Neural cell (in vitro differentiated cells): Measurements from ENCODE around the gene MRPS18A. TPM values are rescaled to one million over a fixed set of nuclear protein-coding genes. Genes with fewer than 3 reads are reported as not detected.

ENCODE experiments used
- H2AFZ ChIP-seq: fragments of 200-600, 300-800 bp; sonication (generic), shearing (Covaris generic); 2 replicates; pipeline ENCODE4 v1.6.0; 2014; ENCODE audit warnings: low read depth, mild to moderate bottlenecking, antibody characterized with exemption, low read length, moderate library complexity
- H3F3A ChIP-seq: fragments of 200-600 bp; shearing (Covaris generic); 2 replicates; pipeline ENCODE4 v1.6.1; 2016; ENCODE audit warnings: mild to moderate bottlenecking, moderate library complexity, mixed read lengths, antibody characterized with exemption, low read length; ENCODE audit not compliant: insufficient read depth, poor library complexity, severe bottlenecking
- H3K27ac ChIP-seq: fragments of 200-600, 300-800 bp; sonication (generic), shearing (Covaris generic); 2 replicates; pipeline ENCODE4 v1.5.1; 2014; ENCODE audit warnings: mild to moderate bottlenecking, low read length, moderate library complexity
- H3K27me3 ChIP-seq: fragments of 300-800, 200-600 bp; sonication (generic), shearing (Covaris generic); 2 replicates; pipeline ENCODE4 v1.6.0; 2014; ENCODE audit warnings: mild to moderate bottlenecking, low read depth, low read length, moderate library complexity; ENCODE audit not compliant: insufficient read depth
- H3K36me3 ChIP-seq: fragments of 300-800, 200-600 bp; sonication (generic), shearing (Covaris generic); 2 replicates; pipeline ENCODE4 v1.5.1; 2014; ENCODE audit warnings: mild to moderate bottlenecking, antibody characterized with exemption, low read length, moderate library complexity; ENCODE audit not compliant: insufficient read depth
- H3K4me2 ChIP-seq: fragments of 300-800, 200-600 bp; sonication (generic), shearing (Covaris generic); 2 replicates; pipeline ENCODE4 v1.6.0; 2014; ENCODE audit warnings: mild to moderate bottlenecking, low read length
- H3K4me3 ChIP-seq: fragments of 300-800, 200-600 bp; sonication (generic), shearing (Covaris generic); 2 replicates; pipeline ENCODE4 v1.5.1; 2014; ENCODE audit warnings: mild to moderate bottlenecking, low read length, moderate library complexity
- H3K79me2 ChIP-seq: fragments of 200-600 bp; shearing (Covaris generic); replicated peaks from 2 replicates; pipeline ENCODE4 v1.6.0; 2014; ENCODE audit warnings: mild to moderate bottlenecking, low read length, moderate library complexity; ENCODE audit not compliant: insufficient read depth
- H3K9ac ChIP-seq: fragments of 300-800, 200-600 bp; sonication (generic), shearing (Covaris generic); 2 replicates; pipeline ENCODE4 v1.6.1; 2016; ENCODE audit warnings: mild to moderate bottlenecking, low read length, mixed read lengths
- H3K9me2 ChIP-seq: fragments of 200-600 bp; shearing (Covaris generic); 2 replicates; pipeline ENCODE4 v1.6.1; 2016; ENCODE audit warnings: mild to moderate bottlenecking, low read length, mixed read lengths; ENCODE audit not compliant: insufficient read depth
- H3K9me3 ChIP-seq: fragments of 200-600, 300-800 bp; sonication (generic), shearing (Covaris generic); 2 replicates; pipeline ENCODE4 v1.6.1; 2016; ENCODE audit warnings: mild to moderate bottlenecking, mixed run types, low read length, moderate library complexity, mixed read lengths
- H4K20me1 ChIP-seq: fragments of 200-600 bp; shearing (Covaris generic); 2 replicates; pipeline ENCODE4 v1.6.1; 2016; ENCODE audit warnings: mild to moderate bottlenecking, mixed run types; ENCODE audit not compliant: insufficient read depth
- EP300 ChIP-seq: fragments of 450-650 bp; conservative IDR thresholded peaks from 2 replicates; pipeline ENCODE4 v1.6.1; 2014; ENCODE audit warnings: antibody characterized with exemption, mild to moderate bottlenecking, moderate library complexity; ENCODE audit not compliant: poor library complexity, severe bottlenecking
- EZH2 ChIP-seq: fragments of 200-600, 300-800 bp; shearing (Covaris generic), sonication (generic); IDR thresholded peaks from 2 replicates; pipeline ENCODE4 v1.6.1; 2014; ENCODE audit warnings: antibody characterized with exemption, low read length, borderline replicate concordance, mild to moderate bottlenecking; ENCODE audit not compliant: insufficient read depth, poor library complexity, severe bottlenecking
- MXI1 ChIP-seq: fragments of 450-650 bp; conservative IDR thresholded peaks from 2 replicates; pipeline ENCODE4 v1.6.1; 2014; ENCODE audit warnings: antibody characterized with exemption, mild to moderate bottlenecking; ENCODE audit not compliant: poor library complexity, severe bottlenecking
- POLR2AphosphoS5 ChIP-seq: IDR thresholded peaks from 2 replicates; pipeline ENCODE4 v1.6.1; 2012
- RAD21 ChIP-seq: fragments of 450-650 bp; conservative IDR thresholded peaks from 2 replicates; pipeline ENCODE4 v1.6.1; 2014; ENCODE audit warnings: antibody characterized with exemption, mild to moderate bottlenecking, moderate library complexity
- SMC3 ChIP-seq: fragments of 450-650 bp; conservative IDR thresholded peaks from 2 replicates; pipeline ENCODE4 v1.6.1; 2014; ENCODE audit warnings: antibody characterized with exemption, mild to moderate bottlenecking, moderate library complexity; ENCODE audit not compliant: poor library complexity
- TAF1 ChIP-seq: IDR thresholded peaks from 2 replicates; pipeline ENCODE4 v1.6.1; 2012; ENCODE audit warnings: low read depth
- polyA plus RNA-seq: library from polyadenylated mRNA; depleted of rRNA; stranded (reverse); fragments of >200 nt; gene quantifications from 2 replicates; pipeline ENCODE4 v1.2.3, GENCODE V29; 2014
- TF ChIP-seq, protein P1 (sequence below): fragments of 450-650 bp; IDR thresholded peaks from 2 replicates; pipeline ENCODE4 v1.5.1; 2014; ENCODE audit warnings: antibody characterized with exemption, mild to moderate bottlenecking, moderate library complexity; ENCODE audit not compliant: poor library complexity, severe bottlenecking
- TF ChIP-seq, protein P2 (sequence below): IDR thresholded peaks from 2 replicates; pipeline ENCODE4 v1.6.1; 2012; ENCODE audit warnings: borderline replicate concordance

Gene MRPS18A
- polyA plus RNA-seq, 1 donor from 2014 or later: 39.6 TPM

DNA sequence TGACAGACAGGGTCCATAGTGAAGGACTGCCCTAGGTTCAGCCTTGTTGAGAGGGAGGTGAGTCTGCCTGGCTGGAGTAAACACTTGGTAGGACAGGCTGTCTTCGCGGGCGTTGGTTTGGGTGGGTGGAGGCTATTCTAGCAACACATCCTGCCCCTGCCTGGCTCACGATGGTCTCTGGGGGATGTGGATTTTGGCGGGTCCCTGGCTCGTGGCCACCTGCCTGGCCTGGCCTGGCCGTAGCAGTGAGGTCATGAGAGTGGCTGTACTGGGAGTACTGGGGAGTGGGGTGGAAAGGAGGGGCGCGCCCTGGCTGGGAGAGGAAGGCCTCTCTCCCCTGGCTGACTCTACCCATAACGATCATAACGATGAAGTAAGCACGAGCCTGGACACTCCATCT, 30.2 kb upstream of the MRPS18A start:
- H3K9me3 ChIP-seq: no peaks in the 10 kb centered on the region
- H3K27ac ChIP-seq: no peak overlapping the region
- no peak overlapping the region for H2AFZ ChIP-seq
- no peak overlapping the region for H3K4me2 ChIP-seq
- no peaks in the 10 kb centered on the region for H3K9me2 ChIP-seq
- H4K20me1 ChIP-seq: no peaks in the 10 kb centered on the region
- H3K4me3 ChIP-seq: no peak overlapping the region
- no peaks in the 10 kb centered on the region for H3K36me3 ChIP-seq
- H3K9ac ChIP-seq: no peak overlapping the region
- H3K79me2 ChIP-seq: no peaks in the 10 kb centered on the region
- TF ChIP-seq EP300 (no peak), RAD21 (no peak), POLR2AphosphoS5 (no peak), MXI1 (no peak), SMC3 (no peak), EZH2 (no peak), TAF1 (no peak)
- TF ChIP-seq, protein P1, sequence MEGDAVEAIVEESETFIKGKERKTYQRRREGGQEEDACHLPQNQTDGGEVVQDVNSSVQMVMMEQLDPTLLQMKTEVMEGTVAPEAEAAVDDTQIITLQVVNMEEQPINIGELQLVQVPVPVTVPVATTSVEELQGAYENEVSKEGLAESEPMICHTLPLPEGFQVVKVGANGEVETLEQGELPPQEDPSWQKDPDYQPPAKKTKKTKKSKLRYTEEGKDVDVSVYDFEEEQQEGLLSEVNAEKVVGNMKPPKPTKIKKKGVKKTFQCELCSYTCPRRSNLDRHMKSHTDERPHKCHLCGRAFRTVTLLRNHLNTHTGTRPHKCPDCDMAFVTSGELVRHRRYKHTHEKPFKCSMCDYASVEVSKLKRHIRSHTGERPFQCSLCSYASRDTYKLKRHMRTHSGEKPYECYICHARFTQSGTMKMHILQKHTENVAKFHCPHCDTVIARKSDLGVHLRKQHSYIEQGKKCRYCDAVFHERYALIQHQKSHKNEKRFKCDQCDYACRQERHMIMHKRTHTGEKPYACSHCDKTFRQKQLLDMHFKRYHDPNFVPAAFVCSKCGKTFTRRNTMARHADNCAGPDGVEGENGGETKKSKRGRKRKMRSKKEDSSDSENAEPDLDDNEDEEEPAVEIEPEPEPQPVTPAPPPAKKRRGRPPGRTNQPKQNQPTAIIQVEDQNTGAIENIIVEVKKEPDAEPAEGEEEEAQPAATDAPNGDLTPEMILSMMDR: no peak
- TF ChIP-seq, protein P2, sequence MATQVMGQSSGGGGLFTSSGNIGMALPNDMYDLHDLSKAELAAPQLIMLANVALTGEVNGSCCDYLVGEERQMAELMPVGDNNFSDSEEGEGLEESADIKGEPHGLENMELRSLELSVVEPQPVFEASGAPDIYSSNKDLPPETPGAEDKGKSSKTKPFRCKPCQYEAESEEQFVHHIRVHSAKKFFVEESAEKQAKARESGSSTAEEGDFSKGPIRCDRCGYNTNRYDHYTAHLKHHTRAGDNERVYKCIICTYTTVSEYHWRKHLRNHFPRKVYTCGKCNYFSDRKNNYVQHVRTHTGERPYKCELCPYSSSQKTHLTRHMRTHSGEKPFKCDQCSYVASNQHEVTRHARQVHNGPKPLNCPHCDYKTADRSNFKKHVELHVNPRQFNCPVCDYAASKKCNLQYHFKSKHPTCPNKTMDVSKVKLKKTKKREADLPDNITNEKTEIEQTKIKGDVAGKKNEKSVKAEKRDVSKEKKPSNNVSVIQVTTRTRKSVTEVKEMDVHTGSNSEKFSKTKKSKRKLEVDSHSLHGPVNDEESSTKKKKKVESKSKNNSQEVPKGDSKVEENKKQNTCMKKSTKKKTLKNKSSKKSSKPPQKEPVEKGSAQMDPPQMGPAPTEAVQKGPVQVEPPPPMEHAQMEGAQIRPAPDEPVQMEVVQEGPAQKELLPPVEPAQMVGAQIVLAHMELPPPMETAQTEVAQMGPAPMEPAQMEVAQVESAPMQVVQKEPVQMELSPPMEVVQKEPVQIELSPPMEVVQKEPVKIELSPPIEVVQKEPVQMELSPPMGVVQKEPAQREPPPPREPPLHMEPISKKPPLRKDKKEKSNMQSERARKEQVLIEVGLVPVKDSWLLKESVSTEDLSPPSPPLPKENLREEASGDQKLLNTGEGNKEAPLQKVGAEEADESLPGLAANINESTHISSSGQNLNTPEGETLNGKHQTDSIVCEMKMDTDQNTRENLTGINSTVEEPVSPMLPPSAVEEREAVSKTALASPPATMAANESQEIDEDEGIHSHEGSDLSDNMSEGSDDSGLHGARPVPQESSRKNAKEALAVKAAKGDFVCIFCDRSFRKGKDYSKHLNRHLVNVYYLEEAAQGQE: no peak
- no peaks in the 10 kb centered on the region for H3K27me3 ChIP-seq
- no peaks in the 10 kb centered on the region for H3F3A ChIP-seq

DNA sequence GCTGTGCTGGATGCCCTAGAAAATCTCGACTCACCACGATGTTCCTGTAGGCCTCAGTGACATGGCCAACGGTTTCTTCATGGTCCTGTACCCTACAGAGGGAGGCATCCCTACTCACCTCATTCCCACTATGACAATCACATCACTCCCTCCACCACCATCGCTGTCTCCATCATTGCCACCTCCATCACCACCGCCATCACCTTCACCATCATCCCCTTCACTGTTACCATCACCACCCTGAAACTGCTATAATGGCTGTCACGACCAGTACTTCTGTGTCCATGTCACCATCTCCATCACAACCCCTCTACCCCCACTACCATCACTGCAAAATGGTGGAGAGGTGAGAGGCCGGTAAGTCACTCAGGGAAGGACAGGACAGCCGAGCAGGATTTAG, 29.8 kb upstream of the MRPS18A start:
- Histone ChIP-seq H2AFZ (no peak overlapping the region), H3K9ac (no peak overlapping the region), H3K27ac (no peak overlapping the region), H3K4me2 (no peak overlapping the region), H3K36me3 (no peaks in the 10 kb centered on the region), H3K9me3 (no peaks in the 10 kb centered on the region), H3K9me2 (no peaks in the 10 kb centered on the region), H3K79me2 (no peaks in the 10 kb centered on the region), H3K4me3 (no peak overlapping the region), H3K27me3 (no peaks in the 10 kb centered on the region), H4K20me1 (no peaks in the 10 kb centered on the region), H3F3A (no peaks in the 10 kb centered on the region)
- TF ChIP-seq, protein P2: no peak
- TF ChIP-seq EP300: no peak
- TF ChIP-seq, protein P1: no peak
- no peak for TF ChIP-seq TAF1
- TF ChIP-seq RAD21: no peak
- no peak for TF ChIP-seq POLR2AphosphoS5
- TF ChIP-seq MXI1: no peak
- no peak for TF ChIP-seq EZH2
- TF ChIP-seq SMC3: no peak
